HG03045 (cell line): Measurements from ENCODE around the gene ARHGAP30.
"Not testable (repeated sequence)": the region's sequence is repeated elsewhere in the genome, so short reads cannot be mapped to it uniquely, and the experiment has no call there.

Experiments used
- ATAC-seq: cut with Tn5 transposase; IDR thresholded peaks from one replicate; pipeline ENCODE4 v1.9.1; 2021; ENCODE audit warnings: mild to moderate bottlenecking, moderate library complexity; ENCODE audit not compliant: unreplicated experiment

Gene ARHGAP30

GRCh38 chr1:161045736-161046604 lies 23.7 kb downstream of the ARHGAP30 start, which contains the start of gene USF1:
TSS of gene USF1 (minus strand) at chr1:161045977. CDS start at chr1:161043275, 2,702 bp downstream.
- ATAC-seq: peak; percentile 69

DNA sequence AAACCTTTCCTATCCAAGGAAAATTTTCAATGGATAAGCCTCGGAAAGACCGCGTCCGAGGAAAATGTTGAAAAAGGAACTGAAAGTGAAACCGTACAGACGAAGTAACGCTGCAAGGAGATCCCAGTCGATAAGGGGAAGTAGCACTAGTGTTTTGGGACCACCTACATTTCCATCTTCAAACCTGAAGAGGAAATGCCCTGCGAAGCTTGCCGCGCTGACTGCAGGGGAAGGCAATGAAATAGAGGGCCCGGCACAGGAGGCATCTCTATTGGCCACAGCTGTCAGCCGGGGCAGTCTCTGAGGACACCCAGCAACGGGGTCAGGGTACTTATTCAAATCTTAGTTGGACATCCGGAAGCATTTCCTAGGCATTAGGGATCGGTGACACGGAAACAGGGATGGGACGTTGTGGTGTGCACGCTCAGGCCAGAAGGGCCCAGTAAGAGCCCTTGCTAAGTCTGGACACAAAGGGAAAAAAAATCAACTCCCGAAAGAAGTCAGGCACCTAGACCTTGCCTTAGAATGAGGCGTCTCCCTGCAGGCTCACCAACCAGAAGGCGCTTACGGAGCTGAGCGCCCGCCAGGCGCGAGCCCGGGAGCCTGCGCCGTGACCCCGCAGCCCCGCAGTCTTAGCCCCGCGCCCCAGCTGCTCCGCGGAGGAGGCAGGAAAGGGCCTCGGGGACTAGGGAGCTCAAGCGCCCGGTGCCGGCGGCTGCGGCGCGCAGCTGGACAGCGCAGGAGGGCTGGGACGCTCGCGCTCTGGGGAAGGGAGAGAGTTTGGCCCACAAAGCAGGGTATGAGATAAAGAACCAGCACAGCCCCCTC lies 24.6 kb downstream of the ARHGAP30 start:
- ATAC-seq: peak; percentile 29

GRCh38 chr1:161044535-161044907 lies 25.2 kb downstream of the ARHGAP30 start:
- no peak for ATAC-seq

DNA sequence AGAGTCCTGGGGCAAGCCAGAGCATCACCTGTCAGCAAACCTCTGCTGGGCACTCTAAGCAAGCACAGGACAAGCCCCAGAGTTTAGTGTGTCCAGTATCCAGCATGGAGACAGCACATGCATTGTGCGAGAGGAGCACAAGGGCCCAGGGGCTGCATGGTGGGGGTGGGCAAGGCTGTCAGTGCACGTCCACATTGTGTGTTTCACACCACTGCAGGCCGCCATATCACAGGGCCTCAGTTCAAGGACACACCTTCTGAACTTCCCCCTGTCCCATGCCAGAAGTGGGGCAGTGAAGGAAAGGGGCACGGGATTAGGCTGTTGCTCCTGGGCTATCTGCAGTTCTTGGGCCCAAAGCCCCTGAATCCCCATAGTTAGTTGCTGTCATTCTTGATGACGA lies 30.1 kb downstream of the ARHGAP30 start:
- no peak for ATAC-seq

GRCh38 chr1:161039154-161039545 lies 30.5 kb downstream of the ARHGAP30 start:
- ATAC-seq: no peak

DNA sequence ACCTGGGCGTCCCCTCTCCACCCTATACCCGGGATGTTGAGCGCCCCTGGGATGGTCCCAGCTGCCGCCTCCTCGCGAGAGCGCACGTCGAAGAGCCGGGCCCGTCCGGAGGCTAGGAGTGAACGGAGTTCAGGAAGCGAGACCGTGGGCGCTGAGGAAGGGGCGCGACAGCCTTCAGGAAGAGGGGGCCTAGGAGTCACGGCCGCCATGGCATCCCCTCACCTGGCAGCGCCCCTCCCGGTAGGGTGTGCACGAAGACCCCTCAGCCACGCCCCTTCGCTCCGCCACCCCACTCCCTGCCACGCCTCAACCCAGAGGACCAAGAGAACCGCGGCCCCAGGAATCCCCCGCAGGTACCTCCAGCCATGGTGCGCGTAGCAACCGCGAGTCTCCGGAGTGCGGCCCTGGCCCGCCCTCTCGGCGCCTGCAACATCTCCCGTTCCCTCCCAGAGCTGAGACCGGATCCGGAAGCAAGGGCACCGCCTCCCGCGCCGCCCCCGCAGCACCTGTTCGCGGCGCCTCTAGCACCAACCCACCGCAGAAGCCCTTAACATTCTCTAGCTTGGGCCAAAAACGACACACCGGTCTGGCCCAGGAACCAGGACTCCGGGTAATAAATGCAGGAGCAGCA lies 31.1 kb downstream of the ARHGAP30 start, which contains the start of gene TSTD1:
TSS of gene TSTD1 (minus strand) at position 442 of the 631 bp plus-strand sequence. CDS start at position 367, 75 bp downstream.
- peak; percentile 73 for ATAC-seq

DNA sequence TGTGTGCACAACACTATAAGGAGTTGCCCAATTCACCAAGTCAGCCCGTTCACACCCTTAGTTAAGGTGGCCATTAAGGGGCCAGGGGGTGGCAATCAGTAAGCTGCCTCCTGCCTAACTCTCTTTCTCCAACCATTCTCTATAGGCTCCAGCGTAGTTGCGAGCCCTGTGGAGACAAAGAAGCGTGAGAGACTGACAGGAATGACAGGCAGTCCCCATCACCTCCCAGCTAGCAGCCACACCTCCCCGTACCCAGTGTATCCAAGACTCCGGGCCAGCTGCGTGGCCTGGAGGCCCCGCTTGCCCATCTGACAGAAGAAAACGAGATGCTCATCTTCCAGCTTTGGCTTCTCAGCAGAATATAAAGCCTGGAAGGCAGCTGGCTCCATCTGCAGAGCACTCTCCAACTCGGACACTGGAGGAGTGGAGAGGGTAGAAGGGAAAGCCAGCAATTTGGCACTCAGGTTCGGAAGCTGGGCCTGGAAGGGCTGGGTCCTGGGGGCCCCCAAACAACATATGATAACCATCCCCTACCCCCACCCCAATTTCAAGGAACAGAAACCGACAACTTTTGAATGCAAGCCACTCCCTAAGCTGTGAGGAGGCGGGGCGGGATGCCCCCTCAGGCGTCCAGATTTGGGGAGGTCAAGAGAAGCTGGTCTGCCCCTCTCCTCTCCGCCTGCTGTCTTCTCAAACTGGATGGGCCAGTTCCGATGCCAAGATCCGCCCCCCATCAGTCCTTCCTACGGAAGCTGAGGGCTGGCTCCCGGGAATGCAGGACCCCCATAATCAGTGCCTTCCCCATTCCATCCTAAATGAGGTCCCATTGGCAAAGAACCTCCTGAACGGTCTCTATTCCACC lies 31.8 kb downstream of the ARHGAP30 start:
- ATAC-seq: no peak

DNA sequence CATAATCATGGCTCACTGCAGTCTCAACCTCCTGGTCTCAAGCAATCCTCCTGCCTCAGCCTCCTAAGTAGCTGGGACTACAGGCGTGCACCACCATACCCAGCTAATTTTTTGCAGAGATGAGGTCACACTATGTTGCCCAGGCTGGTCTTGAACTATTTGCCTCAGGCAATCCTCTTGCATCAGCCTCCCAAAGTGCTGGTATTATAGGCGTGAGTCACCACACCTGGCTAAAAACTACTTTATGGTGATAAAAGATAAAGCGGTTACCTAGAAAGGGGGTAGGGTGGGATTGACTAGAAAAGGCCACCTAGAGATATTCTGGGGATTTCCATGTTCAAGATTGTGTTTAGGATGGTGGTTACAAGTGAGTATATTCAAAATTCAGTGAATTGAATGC lies 35.9 kb downstream of the ARHGAP30 start:
- no peak for ATAC-seq

- ATAC-seq: no peak
These were observed 37.3 kb downstream of the ARHGAP30 start for GRCh38 chr1:161032409-161032808.

GRCh38 chr1:161031874-161032273 lies 37.8 kb downstream of the ARHGAP30 start:
- ATAC-seq: no peak

- not testable (repeated sequence) for ATAC-seq
These were observed 40.2 kb downstream of the ARHGAP30 start for GRCh38 chr1:161029466-161029865.

DNA sequence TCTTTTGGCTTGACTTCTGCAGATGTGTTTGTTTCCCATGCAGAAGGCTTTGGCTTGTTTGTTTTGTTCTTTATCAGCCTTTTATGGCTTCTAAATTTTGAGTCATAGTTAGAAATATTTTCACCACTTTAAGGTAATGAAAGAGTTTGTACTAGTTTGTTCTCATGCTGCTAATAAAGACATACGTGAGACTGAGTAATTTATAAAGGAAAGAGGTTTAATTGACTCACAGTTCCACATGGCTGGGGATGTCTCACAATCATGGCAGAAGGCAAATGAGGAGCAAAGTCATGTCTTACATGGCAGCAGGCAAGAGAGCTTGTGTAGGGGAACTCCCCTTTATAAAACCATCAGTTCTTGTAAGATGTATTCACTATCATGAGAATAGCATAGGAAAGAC lies 42.7 kb downstream of the ARHGAP30 start:
- ATAC-seq: not testable (repeated sequence)

GRCh38 chr1:161022432-161022831 lies 47.3 kb downstream of the ARHGAP30 start:
- not testable (repeated sequence) for ATAC-seq

DNA sequence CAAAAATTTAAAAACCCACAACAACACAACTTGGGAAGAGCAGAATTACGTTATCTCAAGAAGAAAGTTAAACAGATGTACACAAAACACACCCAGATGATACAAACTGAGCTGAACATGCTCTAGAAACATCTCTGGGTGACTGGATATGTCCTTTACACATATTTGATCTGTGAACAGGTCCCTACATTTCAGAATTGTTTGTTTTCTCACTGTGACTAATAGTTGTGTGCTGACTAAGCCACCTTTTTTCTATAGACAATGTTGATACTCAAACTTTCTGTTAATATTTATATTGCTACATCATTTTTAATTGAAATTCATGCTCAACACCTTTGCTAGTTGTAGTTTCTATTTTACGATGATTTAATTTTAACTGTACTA lies 47.7 kb downstream of the ARHGAP30 start:
- no peak for ATAC-seq

GRCh38 chr1:161021165-161021969 lies 48.3 kb downstream of the ARHGAP30 start:
- peak; percentile 91 for ATAC-seq

- peak; percentile 50 for ATAC-seq
These were observed 49.1 kb downstream of the ARHGAP30 start, which contains the start of gene F11R for GRCh38 chr1:161020509-161021164. TSS of gene F11R (minus strand) at chr1:161021152. CDS start at chr1:161021073, 79 bp downstream.

DNA sequence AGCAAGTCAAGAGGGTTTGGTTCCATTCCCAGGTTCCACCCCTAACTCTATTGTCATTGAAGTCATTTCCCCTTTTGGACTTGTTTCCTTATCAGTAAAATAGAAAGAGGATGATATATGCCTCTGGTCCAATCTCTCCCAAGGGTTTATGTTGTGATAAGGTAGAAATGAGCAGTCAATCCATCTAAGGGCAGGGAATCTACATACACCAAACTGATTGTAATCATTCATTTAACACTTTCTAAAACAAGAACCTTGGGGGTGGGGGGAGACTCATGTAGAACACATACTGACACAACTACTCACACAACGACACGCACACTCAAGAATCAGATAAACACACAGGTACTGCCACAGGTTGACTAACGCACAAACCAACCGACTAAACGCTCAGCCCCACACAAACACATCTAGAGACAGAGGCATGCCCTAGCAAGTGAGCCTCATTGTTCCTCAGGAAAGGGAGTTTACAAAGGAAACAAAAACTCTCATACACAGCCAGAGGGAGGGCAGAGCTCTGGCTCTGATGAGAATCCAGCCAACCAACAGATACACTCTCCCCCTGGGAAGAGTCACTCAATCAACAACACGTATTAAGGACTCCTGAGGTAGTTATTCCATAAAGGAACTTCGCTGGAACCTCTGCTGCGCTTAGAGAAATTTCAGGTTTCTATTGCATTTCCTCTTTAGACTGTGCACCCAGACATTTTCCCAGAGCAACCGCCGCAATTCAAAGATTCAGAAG lies 49.8 kb downstream of the ARHGAP30 start:
- ATAC-seq: no peak

- not testable (repeated sequence) for ATAC-seq
These were observed 50.5 kb downstream of the ARHGAP30 start for GRCh38 chr1:161019111-161019660.
